Germinal center (tissue), 1 donor: Measurements from ENCODE around the gene KLHL29.

Experiments
- DNase-seq: peaks from one replicate; pipeline ENCODE4 v3.0.0; 2012; ENCODE audit warnings: mixed read lengths, low spot score

Gene KLHL29

GRCh38 chr2:23423062-23423872, 38.3 kb downstream of the KLHL29 start:
- DNase-seq = no peak

- DNase-seq = no peak
Observed at GRCh38 chr2:23423873-23424680, 39.1 kb downstream of the KLHL29 start.

DNA sequence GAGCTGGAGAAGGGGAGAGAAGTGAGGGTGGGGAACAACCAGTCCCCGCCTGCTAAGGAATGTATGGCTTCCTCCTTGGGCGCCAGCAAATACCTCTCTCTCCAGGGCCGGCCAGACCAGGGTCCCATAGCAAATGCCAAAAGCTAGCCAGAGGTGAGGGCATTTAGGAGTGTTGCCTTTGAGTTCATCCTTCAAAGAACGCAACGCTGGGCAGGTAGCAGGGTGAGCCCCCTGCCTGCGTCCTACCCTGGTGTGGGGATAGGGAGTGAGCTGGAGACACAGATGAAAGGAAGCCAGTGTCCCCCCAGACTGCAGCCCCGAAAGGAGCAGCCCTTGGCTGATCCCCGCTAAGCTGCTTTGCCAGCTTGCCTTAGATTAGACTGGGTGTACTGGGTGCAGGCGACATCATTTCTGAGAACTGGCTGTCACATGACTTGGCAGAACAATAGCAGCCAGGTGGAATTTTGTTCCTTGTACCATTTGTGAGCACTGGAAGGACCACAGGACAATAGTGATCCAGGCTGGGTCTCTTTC, 40.4 kb downstream of the KLHL29 start:
- no peak for DNase-seq

- no peak for DNase-seq
Observed at GRCh38 chr2:23425885-23426262, 40.9 kb downstream of the KLHL29 start.

- no peak for DNase-seq
Observed at GRCh38 chr2:23426263-23426905, 41.4 kb downstream of the KLHL29 start.

DNA sequence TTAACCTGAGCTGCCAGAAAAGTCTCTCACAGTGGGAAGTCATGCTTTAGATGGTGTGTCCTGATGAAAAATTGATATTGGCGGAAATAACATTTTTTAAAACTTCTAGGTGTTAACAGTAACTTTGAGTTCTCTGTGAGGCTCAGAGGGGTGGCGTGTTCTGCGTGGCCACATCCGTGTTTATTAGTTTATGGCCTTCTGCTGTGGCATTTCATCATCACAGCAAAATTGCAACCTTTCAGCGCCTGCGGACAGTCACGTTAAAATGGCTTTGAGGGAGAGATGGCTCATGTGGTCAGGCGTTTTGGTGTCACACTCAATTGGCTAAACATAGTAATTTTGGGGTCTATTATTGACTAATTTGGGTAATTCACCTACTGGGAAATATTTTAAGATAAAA, 42.4 kb downstream of the KLHL29 start:
- DNase-seq = no peak

DNA sequence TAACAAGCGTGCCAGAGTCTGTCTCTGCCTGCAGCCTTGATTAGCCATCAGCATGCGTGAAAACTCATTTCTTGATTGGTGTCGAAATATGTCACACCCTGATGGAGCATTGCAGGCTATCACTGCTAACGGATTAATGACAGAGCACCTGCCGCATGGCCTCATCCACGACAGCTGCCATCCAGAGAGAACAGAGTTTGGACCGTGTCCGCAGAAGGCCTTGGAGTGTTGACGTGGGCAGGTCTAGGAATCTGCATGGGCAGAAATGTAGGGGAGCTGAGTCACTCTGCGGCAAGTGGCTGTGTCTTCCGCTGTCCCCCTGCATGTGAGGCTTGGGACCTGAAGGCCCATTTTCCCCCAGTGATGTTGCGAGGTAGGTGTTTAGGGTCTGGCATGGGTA, 43.0 kb downstream of the KLHL29 start:
- DNase-seq = no peak

- no peak for DNase-seq
Observed at GRCh38 chr2:23429036-23429435, 44.1 kb downstream of the KLHL29 start.

DNA sequence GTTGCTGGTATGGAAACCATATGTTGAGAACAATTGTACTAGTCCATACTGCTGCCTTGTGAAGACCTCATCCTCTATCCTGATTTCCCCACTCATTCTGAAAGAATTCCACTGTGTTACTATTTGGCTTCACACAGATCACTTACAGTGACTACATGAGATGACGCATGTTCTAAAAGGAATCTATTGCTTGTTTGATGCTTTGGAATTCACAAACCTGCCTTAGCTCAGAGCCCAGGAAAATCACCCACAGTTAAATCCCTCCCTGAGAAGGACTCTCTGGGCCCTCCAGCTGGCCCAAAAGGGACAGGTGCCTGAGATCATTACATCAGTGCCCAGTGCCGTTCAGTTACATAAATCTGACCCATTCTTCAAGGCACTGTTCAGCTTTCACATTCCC, 45.3 kb downstream of the KLHL29 start:
- no peak for DNase-seq

- no peak for DNase-seq
Observed at GRCh38 chr2:23432531-23432930, 47.6 kb downstream of the KLHL29 start.

GRCh38 chr2:23433282-23433681, 48.3 kb downstream of the KLHL29 start:
- DNase-seq = no peak

GRCh38 chr2:23434721-23435121, 49.7 kb downstream of the KLHL29 start:
- DNase-seq = no peak

GRCh38 chr2:23435250-23436035, 50.5 kb downstream of the KLHL29 start:
- DNase-seq = no peak

DNA sequence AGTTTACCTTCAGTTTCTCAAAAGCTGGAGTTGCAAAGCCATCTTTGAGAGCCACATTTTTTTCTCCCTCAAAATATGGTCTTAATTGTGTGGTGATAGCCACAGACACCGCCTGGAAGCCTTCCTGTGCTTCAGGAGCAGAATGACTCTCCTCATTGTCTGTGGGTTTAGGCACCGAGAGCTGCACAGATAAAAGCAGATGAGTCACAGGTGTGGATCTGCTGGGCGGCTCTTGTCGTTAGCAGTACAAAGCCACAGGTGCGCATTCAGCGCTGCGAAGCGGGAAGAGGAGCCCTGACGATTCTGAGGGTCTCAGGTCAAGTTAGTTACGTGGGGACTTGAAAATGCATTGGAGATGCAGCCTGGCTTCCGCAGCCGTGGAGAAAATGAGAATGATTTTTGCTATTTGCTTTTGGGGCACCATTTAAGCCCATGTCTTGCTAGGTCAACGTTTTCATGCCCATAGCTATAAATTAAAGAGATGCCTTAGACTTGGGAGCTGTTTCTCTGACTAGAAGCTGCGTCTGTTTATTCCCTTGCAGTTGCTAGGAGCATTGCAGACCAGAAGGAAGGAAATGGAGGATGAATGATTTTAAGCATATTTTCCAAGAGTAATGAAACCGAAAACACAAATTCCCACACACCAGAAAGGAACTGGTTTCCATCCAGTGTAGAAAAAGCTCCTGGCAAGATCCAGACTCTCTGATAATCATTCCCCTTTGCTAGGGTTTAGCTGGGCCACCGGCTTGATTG, 51.5 kb downstream of the KLHL29 start:
- no peak for DNase-seq

DNA sequence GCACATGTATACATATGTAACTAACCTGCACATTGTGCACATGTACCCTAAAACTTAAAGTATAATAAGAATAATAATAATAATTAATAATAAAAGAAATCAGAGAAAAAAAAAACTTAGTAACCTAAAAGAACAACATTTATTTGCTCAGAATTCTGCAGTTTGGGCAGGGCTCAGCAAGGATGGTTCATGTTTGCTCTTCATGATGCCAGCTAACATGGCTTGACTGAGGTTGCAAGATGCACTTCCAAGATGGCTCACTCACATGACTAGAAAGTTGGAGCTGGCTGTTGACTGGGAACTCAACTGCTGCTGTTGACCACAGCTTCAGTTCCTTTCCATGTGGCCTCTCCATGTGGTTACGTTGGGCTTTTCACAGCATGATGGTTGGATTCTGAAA, 56.4 kb downstream of the KLHL29 start:
- DNase-seq = no peak

GRCh38 chr2:23445450-23445868, 60.5 kb downstream of the KLHL29 start:
- DNase-seq = no peak

GRCh38 chr2:23446916-23447315, 61.9 kb downstream of the KLHL29 start:
- no peak for DNase-seq

GRCh38 chr2:23447405-23447804, 62.4 kb downstream of the KLHL29 start:
- no peak for DNase-seq

DNA sequence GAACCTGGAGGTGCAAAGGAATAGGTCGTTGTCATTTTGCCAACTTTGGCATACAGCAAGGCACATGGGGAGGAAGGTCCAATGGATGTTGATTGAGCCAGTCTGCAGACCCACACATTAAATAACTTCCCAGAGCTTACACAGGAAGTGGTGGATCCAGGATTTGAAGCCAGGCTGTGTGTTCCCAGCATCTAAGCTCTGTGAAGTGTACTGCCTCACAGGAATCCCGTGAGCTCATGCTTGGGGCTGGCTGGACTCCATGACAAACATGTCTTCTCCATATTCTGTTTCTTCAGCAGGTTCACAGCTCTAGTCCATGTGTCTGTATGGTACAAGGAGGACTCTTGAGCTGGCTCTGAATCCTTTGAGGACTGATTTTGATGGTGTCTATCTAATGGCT, 63.9 kb downstream of the KLHL29 start:
- DNase-seq = no peak

DNA sequence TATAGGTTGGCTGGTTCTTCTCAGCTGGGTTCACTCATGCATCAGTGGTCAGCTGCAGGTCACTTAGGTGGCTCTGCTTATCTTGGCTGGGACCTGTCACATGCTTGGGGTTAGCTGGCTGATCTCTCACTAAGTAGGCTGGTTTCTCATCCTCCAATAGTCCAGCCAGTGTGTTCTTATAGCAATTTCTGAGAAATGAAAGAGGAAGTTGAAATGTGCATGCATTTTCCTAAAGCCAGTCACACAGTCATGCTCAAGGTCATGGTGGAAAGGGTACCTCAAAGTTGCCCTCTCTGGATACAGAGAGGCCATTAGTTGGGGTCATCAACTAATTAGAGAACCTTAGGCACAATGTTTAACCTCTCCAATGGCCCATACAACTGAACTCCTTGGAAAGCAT, 64.4 kb downstream of the KLHL29 start:
- DNase-seq = peak; percentile 50

GRCh38 chr2:23449831-23450331, 64.9 kb downstream of the KLHL29 start:
- DNase-seq = no peak
